Measurements from ENCODE around the gene PANK2.
"Not testable (repeated sequence)": the region's sequence is repeated elsewhere in the genome, so short reads cannot be mapped to it uniquely, and the experiment has no call there.

PANK2 gene

GRCh38 chr20:3929713-3930060 lies 40.5 kb downstream of the PANK2 start:
- no peak for DNase-seq (ENCODE audit: low spot score)

GRCh38 chr20:3930265-3931206 lies 41.3 kb downstream of the PANK2 start:
- no peak for DNase-seq (ENCODE audit: low spot score)

GRCh38 chr20:3931664-3932063 lies 42.5 kb downstream of the PANK2 start:
- DNase-seq (ENCODE audit: low spot score), result no peak

GRCh38 chr20:3932277-3932676 lies 43.1 kb downstream of the PANK2 start:
- DNase-seq (ENCODE audit: low spot score), result no peak

GRCh38 chr20:3932681-3933080 lies 43.5 kb downstream of the PANK2 start:
- DNase-seq (ENCODE audit: low spot score), result no peak

GRCh38 chr20:3933218-3933617 lies 44.0 kb downstream of the PANK2 start:
- DNase-seq (ENCODE audit: low spot score), result no peak

- DNase-seq (ENCODE audit: low spot score), result no peak
Observed at GRCh38 chr20:3934624-3935023, 45.4 kb downstream of the PANK2 start.

GRCh38 chr20:3935295-3935955 lies 46.2 kb downstream of the PANK2 start:
- no peak for DNase-seq (ENCODE audit: low spot score)

- no peak for DNase-seq (ENCODE audit: low spot score)
Observed at GRCh38 chr20:3935956-3936340, 46.8 kb downstream of the PANK2 start.

- DNase-seq (ENCODE audit: low spot score), result no peak
Observed at GRCh38 chr20:3937618-3938017, 48.4 kb downstream of the PANK2 start.

- DNase-seq (ENCODE audit: low spot score), result no peak
Observed at GRCh38 chr20:3940905-3941304, 51.7 kb downstream of the PANK2 start.

GRCh38 chr20:3946666-3947065 lies 57.5 kb downstream of the PANK2 start:
- not testable (repeated sequence) for DNase-seq (ENCODE audit: low spot score)

GRCh38 chr20:3964719-3965118 lies 75.5 kb downstream of the PANK2 start:
- no peak for DNase-seq (ENCODE audit: low spot score)

GRCh38 chr20:3966571-3966970 lies 77.4 kb downstream of the PANK2 start:
- DNase-seq (ENCODE audit: low spot score), result no peak

- no peak for DNase-seq (ENCODE audit: low spot score)
Observed at GRCh38 chr20:3970016-3970415, 80.8 kb downstream of the PANK2 start.

- DNase-seq (ENCODE audit: low spot score), result no peak
Observed at GRCh38 chr20:3971145-3971544, 82.0 kb downstream of the PANK2 start.

- DNase-seq (ENCODE audit: low spot score), result no peak
Observed at GRCh38 chr20:3972161-3972560, 83.0 kb downstream of the PANK2 start.

GRCh38 chr20:3972631-3973030 lies 83.4 kb downstream of the PANK2 start:
- DNase-seq (ENCODE audit: low spot score), result not testable (repeated sequence)

- no peak for DNase-seq (ENCODE audit: low spot score)
Observed at GRCh38 chr20:3973705-3974104, 84.5 kb downstream of the PANK2 start.

GRCh38 chr20:3976511-3976910 lies 87.3 kb downstream of the PANK2 start:
- no peak for DNase-seq (ENCODE audit: low spot score)
